Peyer's patch (tissue), 4 donors: ENCODE data around the gene YIPF1.

Experiments
- POLR2A ChIP-seq, 2 donors: fragments of 450-650 bp; IDR thresholded peaks; one replicate each; pipeline ENCODE4 v1.5.1; 2017; ENCODE audit warnings: antibody characterized with exemption in 2 of 2, mild to moderate bottlenecking in 2 of 2, moderate library complexity in 2 of 2
- TF ChIP-seq, protein P1 (sequence below), 6 experiments: fragments of 450-650 bp in 4 of 6; fragments of 200-600 bp in 2 of 6; sonication (generic) in 1 of 6; IDR thresholded peaks; one replicate each; pipeline ENCODE4 v1.5.1; 2017 to 2019; ENCODE audit warnings: antibody characterized with exemption in 6 of 6, mild to moderate bottlenecking in 3 of 6, moderate library complexity in 1 of 6

- TF ChIP-seq, protein P1, sequence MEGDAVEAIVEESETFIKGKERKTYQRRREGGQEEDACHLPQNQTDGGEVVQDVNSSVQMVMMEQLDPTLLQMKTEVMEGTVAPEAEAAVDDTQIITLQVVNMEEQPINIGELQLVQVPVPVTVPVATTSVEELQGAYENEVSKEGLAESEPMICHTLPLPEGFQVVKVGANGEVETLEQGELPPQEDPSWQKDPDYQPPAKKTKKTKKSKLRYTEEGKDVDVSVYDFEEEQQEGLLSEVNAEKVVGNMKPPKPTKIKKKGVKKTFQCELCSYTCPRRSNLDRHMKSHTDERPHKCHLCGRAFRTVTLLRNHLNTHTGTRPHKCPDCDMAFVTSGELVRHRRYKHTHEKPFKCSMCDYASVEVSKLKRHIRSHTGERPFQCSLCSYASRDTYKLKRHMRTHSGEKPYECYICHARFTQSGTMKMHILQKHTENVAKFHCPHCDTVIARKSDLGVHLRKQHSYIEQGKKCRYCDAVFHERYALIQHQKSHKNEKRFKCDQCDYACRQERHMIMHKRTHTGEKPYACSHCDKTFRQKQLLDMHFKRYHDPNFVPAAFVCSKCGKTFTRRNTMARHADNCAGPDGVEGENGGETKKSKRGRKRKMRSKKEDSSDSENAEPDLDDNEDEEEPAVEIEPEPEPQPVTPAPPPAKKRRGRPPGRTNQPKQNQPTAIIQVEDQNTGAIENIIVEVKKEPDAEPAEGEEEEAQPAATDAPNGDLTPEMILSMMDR (IDR thresholded peaks at IDR 0.05), result no peak
- no peak for TF ChIP-seq POLR2A (IDR thresholded peaks at IDR 0.05)
Observed at GRCh38 chr1:53842347-53842746, 47.2 kb downstream of the YIPF1 start.
